ENCODE results near the gene CRX. TPM values are rescaled to one million over a fixed set of nuclear protein-coding genes. Genes with fewer than 3 reads are reported as not detected.

CRX gene
- total and polyA plus RNA-seq, 2 of the 13 experiments (the other 11 are each of a cell fraction or from before 2014, with no cell fraction given), result not detected

- TF ChIP-seq FUBP1 (CRISPR knock-in tag; IDR thresholded peaks at IDR 0.05; ENCODE audit: borderline replicate concordance), result no peak
- no peak for TF ChIP-seq ZIK1 (CRISPR knock-in tag; IDR thresholded peaks at IDR 0.05; ENCODE audit: borderline replicate concordance, low read depth)
- TF ChIP-seq BRD4 (CRISPR knock-in tag; IDR thresholded peaks at IDR 0.05), result peak; percentile 56; the same call in 1 of the 2 replicates
- TF ChIP-seq ZNF280D (CRISPR knock-in tag; IDR thresholded peaks at IDR 0.05), result peak; percentile 72
- peak; percentile 18; the same call in 1 of the 2 replicates for TF ChIP-seq ZNF891 (CRISPR knock-in tag; IDR thresholded peaks at IDR 0.05)
- no peak for TF ChIP-seq ZNF639 (CRISPR knock-in tag; conservative IDR thresholded peaks at IDR 0.05)
- 0 out of 2 replicates have a peak, but pooled peaks have one; percentile 81 for TF ChIP-seq CSRNP1 (CRISPR knock-in tag; IDR thresholded peaks at IDR 0.05)
- TF ChIP-seq ZNF883 (CRISPR knock-in tag; IDR thresholded peaks at IDR 0.05; ENCODE audit: not compliant biosample characterization), result peak; percentile 51
- TF ChIP-seq GPBP1L1 (CRISPR knock-in tag; IDR thresholded peaks at IDR 0.05), result no peak
- peak; percentile 23 for TF ChIP-seq DBP (CRISPR knock-in tag; IDR thresholded peaks at IDR 0.05; ENCODE audit: not compliant biosample characterization)
- peak; percentile 77; the same call in 1 of the 2 replicates for TF ChIP-seq ZNF766 (CRISPR knock-in tag; IDR thresholded peaks at IDR 0.05; ENCODE audit: borderline replicate concordance)
- 0 out of 2 replicates have a peak, but pooled peaks have one; percentile 19 for TF ChIP-seq ZMYM4 (CRISPR knock-in tag; IDR thresholded peaks at IDR 0.05)
- TF ChIP-seq ZNF253 (CRISPR knock-in tag; IDR thresholded peaks at IDR 0.05; ENCODE audit: borderline replicate concordance), result no peak
- TF ChIP-seq CEBPB (IDR thresholded peaks at IDR 0.05; ENCODE audit: borderline replicate concordance, low read depth, low read length), result no peak
- no peak for TF ChIP-seq JUNB (CRISPR knock-in tag; IDR thresholded peaks at IDR 0.05; ENCODE audit: borderline replicate concordance)
- TF ChIP-seq U2AF1 (optimal IDR thresholded peaks at IDR 0.05; ENCODE audit: low read depth, low read length), result peak; percentile 52
Observed at GRCh38 chr19:47778049-47778953, 43.4 kb upstream of the CRX start, which contains the start of gene SELENOW (continued).

Measured in HepG2 (cell line).